Progenitor cell of endocrine pancreas (in vitro differentiated cells): ENCODE measurements around the gene VPS26B. TPM values are rescaled to one million over a fixed set of nuclear protein-coding genes. Genes with fewer than 3 reads are reported as not detected.

Source experiments
- DNase-seq: peaks from one replicate; pipeline ENCODE4 v3.0.0; 2021; ENCODE audit warnings: low spot score; ENCODE audit not compliant: unreplicated experiment
- H3K27ac Mint-ChIP-seq: 2 replicates; pipeline ENCODE4 v1.8.0; 2021; ENCODE audit warnings: mild to moderate bottlenecking, moderate library complexity, mixed read lengths
- H3K27me3 Mint-ChIP-seq: 2 replicates; pipeline ENCODE4 v1.8.0; 2021; ENCODE audit warnings: mixed read lengths
- H3K36me3 Mint-ChIP-seq: 2 replicates; pipeline ENCODE4 v1.8.0; 2022; ENCODE audit warnings: mixed read lengths; ENCODE audit not compliant: insufficient read depth
- H3K4me1 Mint-ChIP-seq: 2 replicates; pipeline ENCODE4 v1.8.0; 2021; ENCODE audit warnings: low read depth, mixed read lengths
- H3K4me3 Mint-ChIP-seq: 2 replicates; pipeline ENCODE4 v1.8.0; 2021; ENCODE audit warnings: low read depth, mild to moderate bottlenecking, moderate library complexity, mixed read lengths
- H3K9me3 Mint-ChIP-seq: 2 replicates; pipeline ENCODE4 v1.8.0; 2021; ENCODE audit warnings: low read depth, mixed read lengths
- total RNA-seq: library from RNA; stranded (reverse); gene quantifications from 2 replicates; pipeline ENCODE4 v1.2.1, GENCODE V29; 2021
- TF ChIP-seq, protein P1 (sequence below): fragments of 200-600 bp; sonication (generic); IDR thresholded peaks from one replicate; pipeline ENCODE4 v1.5.0; 2021; ENCODE audit warnings: antibody characterized with exemption, mild to moderate bottlenecking; ENCODE audit not compliant: unreplicated experiment

The VPS26B gene
- total RNA-seq, 1 donor from 2014 or later, result 39.6 TPM

DNA sequence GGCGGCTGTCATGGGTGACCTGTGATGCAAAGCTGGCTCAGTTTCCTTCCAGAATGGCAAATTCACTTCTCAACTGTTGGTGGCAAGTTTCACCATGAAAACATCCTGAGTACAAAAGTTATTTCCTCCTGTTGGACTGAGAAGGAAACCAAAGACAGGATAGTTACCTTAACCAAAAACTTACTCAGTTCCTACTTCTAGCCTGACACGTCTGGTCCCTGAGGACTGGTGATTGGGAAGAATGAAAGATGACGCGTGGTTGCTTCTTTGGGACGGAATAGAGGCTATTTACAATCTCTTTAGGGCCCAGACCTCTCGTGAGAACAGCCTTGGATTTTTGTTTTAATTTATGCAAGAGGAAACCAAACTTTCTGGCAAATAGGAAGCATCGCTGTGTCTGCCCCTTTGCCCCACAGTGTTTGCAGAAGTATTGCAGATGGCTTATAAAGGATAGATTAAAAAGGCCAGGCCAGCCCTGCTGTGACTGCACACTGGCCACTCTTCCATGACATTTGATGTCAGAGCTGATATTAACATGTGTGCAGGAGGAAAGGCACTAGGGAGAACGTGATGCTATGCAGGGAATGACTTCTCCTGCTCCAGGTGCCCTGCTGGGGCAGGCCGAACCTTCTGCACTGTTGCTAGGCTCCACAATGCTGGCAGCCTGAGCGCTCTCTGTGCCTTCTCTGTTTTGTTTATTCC is 7.6 kb downstream of the VPS26B start:
- TF ChIP-seq, protein P1, sequence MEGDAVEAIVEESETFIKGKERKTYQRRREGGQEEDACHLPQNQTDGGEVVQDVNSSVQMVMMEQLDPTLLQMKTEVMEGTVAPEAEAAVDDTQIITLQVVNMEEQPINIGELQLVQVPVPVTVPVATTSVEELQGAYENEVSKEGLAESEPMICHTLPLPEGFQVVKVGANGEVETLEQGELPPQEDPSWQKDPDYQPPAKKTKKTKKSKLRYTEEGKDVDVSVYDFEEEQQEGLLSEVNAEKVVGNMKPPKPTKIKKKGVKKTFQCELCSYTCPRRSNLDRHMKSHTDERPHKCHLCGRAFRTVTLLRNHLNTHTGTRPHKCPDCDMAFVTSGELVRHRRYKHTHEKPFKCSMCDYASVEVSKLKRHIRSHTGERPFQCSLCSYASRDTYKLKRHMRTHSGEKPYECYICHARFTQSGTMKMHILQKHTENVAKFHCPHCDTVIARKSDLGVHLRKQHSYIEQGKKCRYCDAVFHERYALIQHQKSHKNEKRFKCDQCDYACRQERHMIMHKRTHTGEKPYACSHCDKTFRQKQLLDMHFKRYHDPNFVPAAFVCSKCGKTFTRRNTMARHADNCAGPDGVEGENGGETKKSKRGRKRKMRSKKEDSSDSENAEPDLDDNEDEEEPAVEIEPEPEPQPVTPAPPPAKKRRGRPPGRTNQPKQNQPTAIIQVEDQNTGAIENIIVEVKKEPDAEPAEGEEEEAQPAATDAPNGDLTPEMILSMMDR, result no peak
- Mint-ChIP-seq H3K9me3 (no peaks in the 10 kb centered on the region), H3K36me3 (peaks cover 1% of the 10 kb centered on the region), H3K27me3 (no peaks in the 10 kb centered on the region), H3K27ac (no peak overlapping the region), H3K4me3 (no peak overlapping the region), H3K4me1 (no peaks in the 10 kb centered on the region)
- no peak for DNase-seq

DNA sequence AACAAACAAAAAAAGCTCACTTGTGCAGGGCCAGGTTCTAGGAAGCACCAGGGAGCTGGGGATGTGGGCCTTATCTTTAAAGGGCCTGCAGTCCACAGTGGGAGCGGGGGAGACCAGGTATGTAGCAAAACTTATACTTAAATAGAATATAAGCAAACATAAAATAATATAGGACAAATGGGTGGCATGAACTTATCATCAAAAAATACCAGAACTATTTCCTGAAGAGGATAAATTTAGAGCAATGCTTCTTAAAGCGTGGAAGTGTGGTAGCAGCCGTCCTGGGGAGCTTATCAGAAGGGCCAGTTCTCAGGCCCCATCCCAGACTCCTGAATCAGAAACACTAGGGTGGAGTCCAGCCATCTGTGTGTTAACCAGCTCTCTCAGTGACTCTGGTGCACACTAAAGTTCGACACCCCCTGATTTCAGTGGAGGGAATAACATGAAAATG is 9.3 kb downstream of the VPS26B start:
- Mint-ChIP-seq H3K36me3 (peaks cover 5% of the 10 kb centered on the region), H3K27ac (no peak overlapping the region), H3K4me3 (no peak overlapping the region), H3K9me3 (no peaks in the 10 kb centered on the region), H3K27me3 (no peaks in the 10 kb centered on the region), H3K4me1 (no peaks in the 10 kb centered on the region)
- DNase-seq, result no peak
- TF ChIP-seq, protein P1, result no peak

DNA sequence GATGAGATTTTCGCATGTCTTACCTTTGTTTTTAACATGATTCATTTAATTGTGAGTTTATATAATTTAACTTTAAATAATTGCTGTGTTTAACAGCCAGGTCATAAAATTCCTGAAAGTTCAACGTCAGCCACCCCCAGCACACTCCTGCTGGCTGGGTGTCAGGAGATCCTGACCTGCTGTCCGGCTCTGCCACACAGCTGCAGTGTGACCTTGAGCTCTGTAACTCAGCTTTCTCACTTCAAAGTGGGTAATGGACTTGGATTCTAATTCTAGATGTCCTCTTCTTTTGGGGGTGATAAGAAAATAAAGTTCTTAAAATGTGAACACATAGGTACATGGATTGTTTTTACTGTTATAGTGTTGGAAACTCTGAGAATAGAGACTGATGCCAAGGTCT is 10.9 kb downstream of the VPS26B start:
- H3K4me3 Mint-ChIP-seq, result no peak overlapping the region
- H3K27ac Mint-ChIP-seq, result no peak overlapping the region
- H3K4me1 Mint-ChIP-seq, result no peaks in the 10 kb centered on the region
- no peak for DNase-seq
- TF ChIP-seq, protein P1, result no peak
- no peaks in the 10 kb centered on the region for H3K9me3 Mint-ChIP-seq
- H3K36me3 Mint-ChIP-seq, result peaks cover 7% of the 10 kb centered on the region
- no peaks in the 10 kb centered on the region for H3K27me3 Mint-ChIP-seq

DNA sequence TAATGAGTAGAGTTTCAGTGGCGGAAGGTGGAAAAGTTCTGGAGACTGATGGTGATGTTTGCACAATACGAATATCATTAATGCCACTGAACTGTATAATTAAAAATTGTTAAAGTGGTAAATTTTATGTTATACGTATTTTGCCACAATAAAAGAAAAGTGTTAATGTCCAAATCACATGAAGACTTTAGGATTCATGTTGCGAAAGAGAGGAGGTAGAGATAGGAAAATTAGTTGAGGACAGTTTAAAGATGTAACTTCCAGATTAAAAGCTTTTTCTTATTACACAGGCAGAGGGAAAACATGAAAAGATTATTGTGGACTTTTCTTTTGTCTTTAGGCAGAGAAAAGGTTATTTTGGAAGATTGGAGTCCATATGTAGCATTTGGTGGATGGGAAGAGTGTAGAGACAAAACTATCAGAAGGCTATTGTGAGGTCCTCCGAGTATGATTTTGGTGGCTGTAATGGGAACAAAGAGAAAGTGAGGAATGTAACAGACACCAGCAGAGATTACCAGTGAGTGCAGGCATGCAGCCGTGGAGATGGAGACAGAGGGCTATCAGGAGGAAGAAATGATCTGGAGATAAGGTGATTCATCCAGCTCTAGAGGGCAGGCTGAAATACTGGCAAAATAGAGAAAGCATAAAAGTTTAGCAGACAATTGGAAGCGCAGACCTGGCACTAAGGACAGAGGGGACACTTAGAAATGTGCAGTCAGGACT is 12.5 kb downstream of the VPS26B start:
- H3K4me1 Mint-ChIP-seq, result no peaks in the 10 kb centered on the region
- peaks cover 7% of the 10 kb centered on the region for H3K36me3 Mint-ChIP-seq
- TF ChIP-seq, protein P1, result no peak
- no peaks in the 10 kb centered on the region for H3K9me3 Mint-ChIP-seq
- H3K27ac Mint-ChIP-seq, result no peak overlapping the region
- no peaks in the 10 kb centered on the region for H3K27me3 Mint-ChIP-seq
- no peak overlapping the region for H3K4me3 Mint-ChIP-seq
- DNase-seq, result no peak

DNA sequence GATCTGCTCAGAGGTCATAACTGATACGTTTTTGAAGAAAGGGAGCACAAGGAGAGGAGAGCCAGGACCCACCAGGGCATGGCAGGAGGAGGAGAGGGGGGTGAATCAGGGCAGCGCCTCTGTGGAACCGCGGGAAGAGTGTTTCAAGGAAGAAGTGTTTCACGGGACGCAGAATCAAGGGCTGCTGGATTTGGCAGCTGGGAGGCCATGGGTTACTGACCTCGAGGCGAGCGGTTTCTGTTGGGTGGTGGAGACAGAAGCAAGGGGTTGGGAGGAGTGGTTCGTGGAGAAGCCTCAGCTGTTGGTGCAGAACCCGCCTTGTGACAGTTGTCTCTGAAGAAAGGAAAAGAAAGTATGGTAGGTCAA is 13.1 kb downstream of the VPS26B start:
- H3K27me3 Mint-ChIP-seq, result no peaks in the 10 kb centered on the region
- no peaks in the 10 kb centered on the region for H3K9me3 Mint-ChIP-seq
- no peak overlapping the region for H3K4me3 Mint-ChIP-seq
- H3K36me3 Mint-ChIP-seq, result peaks cover 7% of the 10 kb centered on the region
- no peaks in the 10 kb centered on the region for H3K4me1 Mint-ChIP-seq
- TF ChIP-seq, protein P1, result no peak
- no peak overlapping the region for H3K27ac Mint-ChIP-seq
- DNase-seq, result no peak
